Right ventricle myocardium superior (tissue), 1 donor: ENCODE data around the gene KCNQ4. TPM values are rescaled to one million over a fixed set of nuclear protein-coding genes. Genes with fewer than 3 reads are reported as not detected.

ENCODE experiments used
- ATAC-seq: fragments of 200-7000 bp; cut with Tn5 transposase; one replicate; pipeline ENCODE4 v1.9.1; 2020; ENCODE audit warnings: mild to moderate bottlenecking; ENCODE audit not compliant: poor library complexity
- DNase-seq: peaks from one replicate; pipeline ENCODE4 v3.0.0-alpha.2; 2020
- intact Hi-C: fragments of 100-400 bp; cut with DNase I; formaldehyde crosslinking; loops from one replicate; pipeline ENCODE4 v1.11.2; 2022
- total RNA-seq: library from RNA; stranded (reverse); fragmentation: NEBNext Ultra II Directional; extraction: Animal tissue kit (Norgen Biotek cat#: 25700); gene quantifications from one replicate; pipeline ENCODE4 v1.2.1, GENCODE V29; 2021
- donor health status: DM: no; HTN: yes; CAD: no; lungs with severe emphysema.

Gene KCNQ4
- total RNA-seq, 1 donor from 2014 or later, result 2.6 TPM

DNA sequence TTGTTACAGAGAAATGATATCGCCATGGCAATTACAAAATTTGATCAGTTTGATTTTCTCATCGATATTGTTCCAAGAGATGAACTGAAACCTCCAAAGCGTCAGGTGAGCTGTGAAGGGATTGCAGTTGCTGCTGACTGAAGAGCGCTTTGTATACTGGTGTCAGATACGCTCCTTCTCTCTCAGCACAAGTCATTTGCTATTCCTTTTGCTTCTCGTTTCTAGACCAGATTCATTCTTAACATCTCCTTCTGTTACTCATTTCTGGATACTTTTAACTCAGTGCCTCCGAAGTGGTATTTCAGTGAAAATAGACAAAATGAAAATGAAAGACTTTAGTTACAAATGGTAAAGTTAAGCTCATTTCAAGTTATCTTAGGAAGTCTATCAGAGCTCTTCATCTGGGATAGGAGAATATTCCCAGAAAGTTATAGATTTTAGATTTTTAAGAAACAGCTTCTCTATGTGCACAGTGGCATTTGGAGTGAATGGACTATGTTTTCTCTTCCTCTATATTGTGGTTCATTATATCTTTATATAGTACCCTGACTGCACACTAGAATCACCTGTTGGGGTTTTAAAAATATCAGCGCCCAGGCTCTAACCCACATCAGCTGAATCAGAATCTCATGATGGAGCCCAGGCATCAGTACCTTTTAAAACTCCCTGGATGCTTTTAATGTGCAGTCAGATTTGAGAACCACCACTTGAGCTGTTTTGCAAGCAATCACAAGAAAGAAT lies 30.3 kb upstream of the KCNQ4 start:
- intact Hi-C loops, result no loop called here
- DNase-seq (no peak), ATAC-seq (no peak)

DNA sequence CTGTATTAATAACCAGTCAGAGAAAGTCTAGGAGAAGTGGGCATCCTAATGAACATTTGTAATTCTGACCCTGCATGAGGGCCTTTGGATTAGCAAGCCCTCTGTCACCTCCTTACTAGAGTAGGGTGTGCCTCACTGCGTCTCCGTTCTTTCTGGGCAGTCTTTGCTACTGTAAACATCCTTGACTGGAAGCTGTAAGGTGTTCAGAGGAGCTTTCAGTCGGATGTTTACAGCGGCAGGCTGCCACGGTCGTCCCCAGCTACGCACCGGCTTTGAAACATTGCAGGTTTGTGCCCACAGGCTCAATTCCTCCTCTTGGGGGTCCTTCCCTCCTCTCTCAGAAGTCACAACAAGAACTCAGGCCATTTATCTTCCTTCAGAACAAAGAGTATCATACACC lies 29.4 kb upstream of the KCNQ4 start:
- ATAC-seq, result no peak
- no peak for DNase-seq
- intact Hi-C loops, result no loop called here

DNA sequence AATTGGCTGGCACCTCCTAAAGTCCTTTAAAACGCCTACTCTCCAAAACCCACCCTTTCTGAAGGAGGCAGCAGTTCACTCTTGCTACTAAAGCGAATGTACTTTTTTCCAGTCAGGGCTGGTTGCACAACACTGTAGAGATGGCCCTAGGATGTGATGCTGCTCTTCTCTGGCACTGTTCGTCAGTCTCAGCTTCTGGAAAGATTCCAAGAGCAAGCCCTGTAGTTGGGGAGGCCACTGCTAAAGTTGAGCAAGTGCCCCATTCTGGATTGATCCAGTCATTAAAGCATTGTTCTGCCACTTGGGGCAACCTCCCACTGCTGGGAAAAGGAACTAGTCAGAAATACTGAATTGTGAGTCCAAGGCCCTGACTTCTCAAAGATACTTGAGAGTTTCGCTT lies 28.5 kb upstream of the KCNQ4 start:
- intact Hi-C loops, result no loop called here
- peak; percentile 58 for ATAC-seq
- DNase-seq, result no peak

DNA sequence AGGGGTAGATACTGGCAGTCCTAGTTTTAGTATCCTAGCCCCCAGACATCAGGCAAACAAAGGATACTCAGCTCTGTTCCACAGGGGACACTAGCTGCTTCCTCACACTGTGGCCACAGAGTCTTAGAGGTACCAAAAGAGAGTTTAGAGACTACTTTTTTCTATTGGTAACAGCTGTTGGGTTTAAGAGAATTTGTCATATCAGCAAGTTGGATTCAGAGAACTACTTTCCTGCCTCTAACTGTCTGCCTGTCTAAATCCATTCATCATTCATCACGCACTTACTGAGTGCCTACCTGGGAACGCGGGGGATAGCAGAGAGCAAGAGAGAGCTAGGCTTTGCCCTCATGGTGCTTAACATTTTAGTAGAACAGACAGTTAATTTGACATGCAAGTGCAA lies 27.1 kb upstream of the KCNQ4 start:
- ATAC-seq, result no peak
- no peak for DNase-seq
- intact Hi-C loops, result no loop called here

DNA sequence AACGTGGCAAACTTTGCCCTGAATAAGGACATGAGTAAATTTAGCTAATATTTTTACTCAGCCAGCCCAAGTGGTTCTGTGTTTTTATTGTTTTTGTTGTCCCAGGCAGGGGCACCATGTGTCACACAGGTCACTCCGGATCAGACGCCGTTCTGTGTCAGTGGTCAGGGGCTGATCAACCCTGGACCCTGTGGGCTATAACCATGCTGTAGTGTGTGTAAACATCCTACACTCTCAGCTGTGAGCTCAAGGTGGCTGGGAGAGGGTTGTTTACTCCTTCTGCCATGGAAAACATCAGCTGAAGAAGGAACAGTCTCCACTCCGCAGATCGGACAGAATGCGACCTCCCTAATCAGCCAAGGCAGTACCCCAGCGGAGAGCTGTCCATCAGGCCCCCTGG lies 26.5 kb upstream of the KCNQ4 start:
- intact Hi-C loops, result no loop called here
- no peak for ATAC-seq
- DNase-seq, result no peak

DNA sequence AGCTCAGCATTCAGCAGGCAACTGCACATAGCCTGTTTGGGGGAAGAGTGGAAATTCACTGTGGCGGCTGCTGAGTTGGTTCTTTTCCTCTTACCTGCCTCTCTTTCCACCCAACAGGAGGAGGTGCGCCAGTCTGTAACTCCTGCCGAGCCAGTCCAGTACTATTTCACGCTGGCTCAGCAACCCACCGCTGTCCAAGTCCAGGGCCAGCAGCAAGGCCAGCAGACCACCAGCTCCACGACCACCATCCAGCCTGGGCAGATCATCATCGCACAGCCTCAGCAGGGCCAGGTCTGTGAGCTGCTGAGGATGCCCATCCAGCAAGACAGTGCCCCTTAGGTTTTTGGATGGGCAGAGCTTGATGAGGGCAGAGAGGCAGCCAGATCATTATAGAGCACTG lies 25.6 kb upstream of the KCNQ4 start:
- ATAC-seq, result no peak
- intact Hi-C loops, result no loop called here
- no peak for DNase-seq

DNA sequence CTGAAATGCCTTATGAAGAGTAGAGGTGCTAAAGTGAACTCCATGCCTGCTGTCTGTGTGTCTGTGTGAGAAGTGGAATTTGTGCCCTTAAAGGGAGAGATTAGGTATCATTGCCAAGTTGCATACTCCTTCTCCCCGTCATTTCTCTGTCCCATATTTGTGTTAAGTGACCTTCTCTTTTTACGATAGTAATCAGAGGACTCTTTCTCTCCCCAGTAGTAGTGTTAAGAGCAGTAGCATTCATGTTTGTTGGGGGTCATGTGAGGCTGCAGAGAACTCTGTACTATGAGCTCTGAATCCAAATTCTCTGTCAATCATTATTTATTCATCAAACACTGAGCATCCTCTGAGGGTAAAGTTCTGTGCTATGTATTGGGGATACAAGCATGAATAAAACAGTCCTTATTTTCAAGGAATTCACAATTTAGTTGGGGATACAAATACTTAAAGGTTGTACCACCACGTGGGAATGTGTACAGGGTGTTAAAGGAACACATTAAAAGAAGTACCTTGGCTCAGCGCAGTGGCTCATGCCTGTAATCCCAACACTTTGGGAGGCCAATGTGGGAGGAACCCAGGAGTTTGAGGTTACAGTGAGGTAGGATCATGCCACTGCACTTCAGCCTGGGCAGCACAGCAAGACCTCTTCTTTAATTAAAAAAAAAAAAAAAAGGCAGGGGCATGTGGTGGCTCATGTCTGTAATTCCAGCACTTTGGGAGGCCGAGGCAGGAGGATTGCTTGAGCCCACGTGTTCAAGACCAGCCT lies 24.8 kb upstream of the KCNQ4 start:
- intact Hi-C loops, result no loop called here
- no peak for DNase-seq
- no peak for ATAC-seq

DNA sequence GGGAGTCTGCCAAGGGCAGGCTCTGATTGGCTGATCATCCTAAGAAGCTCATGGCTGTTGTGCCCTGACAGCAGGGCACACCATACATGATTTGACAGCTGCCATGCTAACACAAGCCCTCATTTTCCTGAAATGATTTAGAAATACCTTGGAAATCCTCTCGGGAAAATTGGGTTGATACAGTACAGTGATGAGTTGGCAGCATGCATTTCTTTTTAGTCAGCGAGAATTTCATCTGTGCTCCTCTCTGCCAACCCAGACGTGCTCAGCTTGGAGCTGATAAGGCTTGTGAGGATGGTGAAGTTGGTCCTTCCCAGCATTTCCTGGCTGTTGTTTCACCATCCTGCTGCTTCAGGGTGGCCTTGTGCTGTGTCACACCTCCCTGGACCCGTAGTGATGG lies 22.6 kb upstream of the KCNQ4 start:
- no peak for DNase-seq
- intact Hi-C loops, result no loop called here
- ATAC-seq, result no peak

DNA sequence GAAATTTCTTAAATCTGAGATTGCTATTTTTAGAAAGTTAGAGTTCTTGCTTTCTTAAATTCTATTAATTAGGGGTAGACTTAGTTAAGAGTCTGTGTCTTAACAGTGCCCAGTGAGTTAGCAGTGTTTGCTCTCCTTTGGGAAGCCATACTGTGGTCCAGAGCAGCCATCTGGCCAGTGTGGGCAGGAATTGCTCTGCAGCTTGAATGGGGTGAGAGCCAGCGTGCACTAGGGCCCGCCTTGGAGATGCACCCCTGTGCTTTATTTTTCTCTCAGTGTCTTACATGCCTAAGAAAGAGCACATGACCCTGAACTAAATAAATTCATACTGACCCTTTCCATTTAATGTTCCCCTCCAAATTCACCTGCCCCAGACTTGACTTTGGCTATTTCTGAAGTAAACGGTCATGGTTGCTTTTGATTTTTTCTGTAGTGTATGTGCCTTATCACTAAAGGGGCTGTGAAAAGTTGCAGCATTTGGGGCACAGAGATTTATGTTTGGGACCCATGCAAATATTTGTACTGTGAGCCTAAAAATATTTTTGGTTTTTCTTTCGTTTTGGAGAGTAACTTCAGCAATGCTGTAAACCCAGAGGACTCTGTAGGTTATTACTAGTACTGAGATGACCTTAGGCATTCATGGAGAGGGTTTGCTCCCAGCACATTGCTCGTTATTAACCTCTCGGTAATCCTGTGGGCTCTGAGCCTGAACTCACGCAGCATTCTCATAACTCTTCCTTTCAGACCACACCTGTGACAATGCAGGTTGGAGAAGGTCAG lies 21.3 kb upstream of the KCNQ4 start:
- ATAC-seq, result no peak
- intact Hi-C loops, result no loop called here
- DNase-seq, result no peak

DNA sequence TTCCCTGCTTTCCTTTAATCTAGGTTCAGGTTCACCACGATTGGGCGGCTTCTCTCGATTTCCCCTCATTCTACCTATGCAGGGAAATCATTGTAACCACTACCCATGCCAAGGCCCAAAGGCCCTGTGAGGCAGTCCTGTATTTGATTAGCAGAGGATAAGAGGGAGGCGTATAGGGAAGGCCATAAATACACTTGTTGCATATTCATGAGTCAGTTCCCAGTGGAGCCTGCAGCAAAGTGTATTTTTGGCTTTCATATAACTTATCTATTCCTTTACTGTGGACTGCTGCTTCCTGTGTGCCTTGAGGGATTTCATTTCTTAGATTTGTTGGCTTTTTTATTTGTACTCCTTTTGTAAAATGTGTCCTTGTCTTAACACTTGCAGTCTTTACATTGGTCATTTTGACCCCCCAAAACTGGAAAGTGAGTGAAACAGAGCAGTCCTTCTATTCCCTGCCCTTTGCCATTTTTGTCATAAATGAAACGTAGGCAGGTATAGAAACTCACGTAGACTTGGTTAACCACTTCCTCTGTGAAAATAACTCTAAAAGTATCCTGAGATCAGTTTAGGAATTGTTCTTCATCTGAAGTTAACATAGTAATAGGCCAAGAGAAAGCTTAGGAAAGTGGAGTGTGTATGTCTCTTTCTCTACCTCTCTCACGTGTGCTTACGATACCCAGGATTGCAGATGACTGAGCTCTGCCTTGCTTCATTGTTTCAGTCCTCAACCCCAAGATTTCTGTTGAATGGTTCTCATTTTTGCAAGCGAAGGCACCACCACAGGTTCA lies 19.6 kb upstream of the KCNQ4 start:
- DNase-seq (no peak), ATAC-seq (no peak)
- intact Hi-C loops, result no loop called here

DNA sequence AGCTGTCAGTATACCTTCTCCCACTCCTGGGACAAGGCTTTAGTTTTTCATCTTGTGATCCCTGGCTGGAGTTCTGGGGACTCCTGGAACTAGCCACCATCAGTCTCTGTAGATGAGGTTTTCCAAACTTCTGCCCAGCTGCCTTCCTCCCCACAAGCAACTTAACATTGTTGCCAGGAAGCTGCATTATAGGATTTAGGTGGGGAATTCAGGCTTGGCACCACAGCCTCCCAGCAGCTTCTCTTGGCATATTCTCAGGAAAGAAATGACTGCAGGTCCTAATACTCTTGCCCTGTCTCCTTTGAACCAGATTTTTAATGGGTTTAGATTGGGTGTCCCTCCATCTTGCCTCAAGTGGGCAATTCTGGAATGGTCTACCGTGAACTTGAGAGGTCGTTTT lies 18.6 kb upstream of the KCNQ4 start:
- ATAC-seq (no peak), DNase-seq (no peak)
- intact Hi-C loops, result no loop called here

DNA sequence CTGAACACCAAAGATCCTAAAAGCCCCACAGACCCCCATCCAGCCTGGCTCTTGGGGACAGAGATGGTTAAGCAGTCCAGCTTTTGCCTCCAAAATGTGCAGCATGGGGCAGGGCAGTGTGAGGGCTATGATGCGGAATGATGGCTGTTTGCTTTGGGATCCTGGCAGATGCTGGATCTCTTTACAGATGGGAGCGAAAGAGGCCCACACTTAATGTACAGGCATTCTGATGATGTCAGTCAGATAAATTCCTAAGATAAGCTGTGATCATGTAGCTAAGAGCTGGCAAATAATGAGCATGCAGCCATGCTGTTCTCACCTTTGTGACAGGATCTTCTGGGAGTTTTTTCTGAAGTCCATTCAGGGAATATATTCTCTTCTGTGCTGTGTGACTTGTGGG lies 17.6 kb upstream of the KCNQ4 start:
- intact Hi-C loops, result no loop called here
- no peak for DNase-seq
- no peak for ATAC-seq

DNA sequence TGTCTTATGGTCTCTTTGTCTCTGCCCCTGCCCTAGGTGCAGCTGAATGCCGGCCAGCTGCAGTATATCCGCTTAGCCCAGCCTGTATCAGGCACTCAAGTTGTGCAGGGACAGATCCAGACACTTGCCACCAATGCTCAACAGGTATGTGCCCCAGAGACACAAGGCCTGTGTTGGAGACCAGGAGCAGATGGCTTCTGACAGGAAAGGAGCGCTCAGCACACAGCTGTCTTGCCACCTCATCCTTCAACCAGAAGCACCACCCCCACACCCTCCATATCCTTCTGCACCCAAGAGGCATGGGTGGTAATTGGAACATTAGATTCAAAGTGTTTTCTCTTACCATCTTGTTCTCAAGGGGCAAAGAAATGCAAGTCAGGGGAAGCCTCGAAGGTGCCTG lies 17.0 kb upstream of the KCNQ4 start:
- intact Hi-C loops, result no loop called here
- no peak for DNase-seq
- no peak for ATAC-seq

DNA sequence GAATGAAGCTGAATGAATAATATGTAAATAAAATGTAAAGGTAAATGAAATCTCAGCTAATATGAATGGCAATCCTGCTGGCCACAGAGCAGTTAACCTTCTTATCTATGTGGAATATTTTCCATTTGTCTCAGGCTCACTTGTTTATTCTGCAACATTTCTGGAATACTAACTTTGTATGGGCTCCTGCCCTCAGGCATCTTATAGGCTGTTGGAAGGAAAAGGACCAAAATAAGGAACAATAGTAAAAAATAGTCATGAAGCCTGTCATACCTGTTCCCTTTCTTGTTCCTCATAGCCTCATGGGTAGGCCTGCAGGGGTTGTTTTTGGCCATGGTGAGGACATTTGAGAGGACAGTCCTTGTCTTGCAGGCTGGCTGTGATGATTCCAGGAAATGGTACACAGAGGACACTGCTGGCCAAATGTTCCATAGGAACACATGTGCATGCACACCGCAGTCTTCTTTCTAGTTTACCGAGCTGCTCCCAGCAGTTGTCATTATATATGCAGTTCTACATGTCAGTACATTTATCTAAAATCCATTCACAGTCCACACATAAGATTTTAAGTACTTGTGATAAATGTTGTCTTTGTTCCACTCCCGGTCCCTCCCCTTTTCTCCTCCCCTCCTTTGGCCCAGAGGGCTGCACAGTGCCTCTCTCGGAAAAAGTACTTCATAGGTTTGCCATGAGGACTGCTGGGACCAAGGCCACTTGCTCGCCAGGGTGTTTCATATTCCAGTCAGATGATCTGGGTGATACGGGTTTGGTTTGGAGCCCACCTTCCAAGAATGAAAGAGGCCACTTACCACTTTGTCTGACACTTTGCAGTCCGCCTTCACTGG lies 15.2 kb upstream of the KCNQ4 start:
- DNase-seq (no peak), ATAC-seq (peak; percentile 46)
- intact Hi-C loops, result no loop called here

DNA sequence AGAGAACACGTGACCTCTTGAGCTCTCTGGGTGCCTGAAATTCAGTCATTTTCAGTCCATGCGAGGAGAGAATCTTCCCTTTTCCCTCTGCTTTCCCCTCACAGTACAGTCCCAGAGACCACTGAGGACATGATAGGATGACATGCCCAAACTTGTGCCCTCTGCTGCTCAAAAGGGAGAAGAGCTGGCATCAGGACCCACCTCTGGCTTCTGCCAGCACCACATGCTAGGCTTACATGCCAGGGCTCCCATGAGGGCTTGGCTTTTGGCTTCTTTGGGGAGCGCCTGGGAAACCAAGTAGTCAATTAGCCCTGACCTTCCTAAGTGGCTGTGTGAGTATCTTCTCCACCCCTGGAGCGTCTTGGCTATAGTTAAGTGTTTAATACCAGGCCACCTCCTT lies 13.8 kb upstream of the KCNQ4 start:
- intact Hi-C loops, result no loop called here
- peak; percentile 39 for ATAC-seq
- DNase-seq, result no peak

DNA sequence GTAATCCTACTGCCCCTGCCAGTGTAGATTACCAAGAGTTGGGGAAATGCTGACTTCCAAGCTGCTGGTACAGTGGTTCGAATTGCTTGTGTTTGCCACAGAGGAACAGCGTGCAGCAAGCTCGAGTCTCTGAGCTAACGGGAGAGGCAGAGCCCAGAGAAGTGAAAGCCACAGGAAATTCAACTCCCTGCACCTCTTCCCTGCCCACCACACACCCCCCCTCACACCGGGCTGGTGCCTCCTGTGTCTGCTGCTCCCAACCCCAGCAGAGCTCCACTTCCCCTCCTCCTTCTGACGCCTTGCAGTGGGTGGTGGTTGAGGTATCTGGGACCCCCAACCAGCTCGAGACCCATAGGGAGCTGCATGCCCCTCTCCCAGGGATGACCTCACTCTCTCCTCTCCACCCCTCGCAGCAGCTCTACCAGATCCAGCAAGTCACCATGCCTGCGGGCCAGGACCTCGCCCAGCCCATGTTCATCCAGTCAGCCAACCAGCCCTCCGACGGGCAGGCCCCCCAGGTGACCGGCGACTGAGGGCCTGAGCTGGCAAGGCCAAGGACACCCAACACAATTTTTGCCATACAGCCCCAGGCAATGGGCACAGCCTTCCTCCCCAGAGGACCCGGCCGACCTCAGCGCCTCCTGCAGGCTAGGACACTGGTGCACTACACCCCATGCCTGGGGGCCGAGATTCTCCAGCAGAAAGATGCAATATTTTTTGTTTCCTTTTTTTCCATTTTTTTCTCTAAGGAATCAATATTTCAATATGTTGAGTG lies 13.1 kb upstream of the KCNQ4 start:
- no peak for ATAC-seq
- DNase-seq, result no peak
- intact Hi-C loops, result no loop called here

DNA sequence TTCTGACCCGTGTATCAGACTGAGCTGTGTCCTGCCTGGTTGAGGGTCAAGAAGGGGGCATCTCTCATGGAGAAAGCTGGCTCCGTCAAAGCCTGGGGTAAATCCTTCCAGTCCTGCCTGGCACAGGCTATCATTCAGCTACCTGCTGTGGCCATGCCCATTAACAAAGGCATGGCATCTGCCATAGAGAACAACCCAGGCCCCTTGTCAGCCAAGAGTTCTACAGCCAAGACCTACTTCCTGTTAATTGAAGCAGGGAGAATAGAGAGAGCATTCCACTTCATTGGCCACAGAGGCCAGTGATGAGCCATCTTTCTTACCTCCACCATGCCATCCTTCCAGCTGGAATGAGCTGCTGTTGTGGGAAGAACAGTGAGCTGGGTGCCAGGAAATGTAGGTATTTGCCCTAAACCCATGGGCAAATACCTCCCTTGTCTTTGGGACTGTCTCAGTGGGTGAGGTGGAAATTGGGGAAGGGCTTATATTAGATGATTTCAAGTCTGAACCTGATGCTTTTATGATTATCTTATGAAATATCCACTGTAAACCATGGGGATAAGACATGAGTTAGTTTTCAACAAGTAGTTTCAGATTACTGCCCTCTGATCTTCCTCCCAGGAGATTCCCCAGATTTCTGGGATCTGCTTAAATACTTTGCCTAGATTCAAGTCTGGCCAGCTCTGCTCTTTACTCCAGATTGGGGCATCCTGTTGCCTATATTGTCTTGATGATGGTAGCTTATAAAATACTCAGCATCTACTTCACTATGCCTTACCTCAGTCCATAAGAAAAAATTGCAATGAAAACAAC lies 11.2 kb upstream of the KCNQ4 start:
- DNase-seq (no peak), ATAC-seq (no peak)
- intact Hi-C loops, result no loop called here
